NCI-H2227 (cell line): Measurements from ENCODE around the gene REX1BD.
"Not testable (repeated sequence)": the region's sequence is repeated elsewhere in the genome, so short reads cannot be mapped to it uniquely, and the experiment has no call there.

ENCODE experiments used
- DNase-seq: peaks from one replicate; lab custom pipeline; 2025; ENCODE audit not compliant: unreplicated experiment; lab: John Stamatoyannopoulos, UW

REX1BD gene

DNA sequence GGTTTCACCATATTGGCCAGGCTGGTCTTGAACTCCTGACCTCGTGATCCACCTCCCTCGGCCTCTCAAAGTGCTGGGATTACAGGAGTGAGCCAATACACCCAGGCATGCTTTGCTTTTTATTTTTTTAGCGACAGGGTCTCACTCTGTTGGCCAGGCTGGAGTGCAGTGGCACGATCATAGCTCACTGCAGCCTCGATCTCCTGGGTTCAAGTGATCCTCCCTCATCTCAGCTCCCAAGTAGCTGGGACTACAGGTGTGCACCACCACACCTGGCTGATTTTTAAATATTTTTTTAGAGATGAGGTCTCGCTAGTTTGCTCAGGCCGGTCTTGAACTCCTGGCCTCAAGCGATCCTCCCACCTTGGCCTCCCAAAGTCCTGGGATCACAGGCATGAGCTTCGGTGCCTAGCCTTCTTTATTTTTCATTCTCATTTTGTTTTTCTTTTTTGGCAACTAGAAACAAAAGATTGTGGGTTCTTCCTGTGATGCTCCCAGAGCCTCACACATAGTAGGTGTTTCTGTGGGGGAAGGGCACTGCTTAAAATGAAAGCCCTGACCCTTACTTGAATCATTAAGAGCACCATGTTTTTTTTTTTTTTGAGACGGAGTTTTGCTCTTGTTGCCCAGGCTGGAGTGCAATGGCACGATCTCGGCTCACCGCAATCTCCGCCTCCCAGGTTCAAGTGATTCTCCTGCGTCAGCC, 12.2 kb downstream of the REX1BD start:
- DNase-seq, result not testable (repeated sequence)

GRCh38 chr19:18601875-18602274, 13.3 kb downstream of the REX1BD start:
- no peak for DNase-seq

DNA sequence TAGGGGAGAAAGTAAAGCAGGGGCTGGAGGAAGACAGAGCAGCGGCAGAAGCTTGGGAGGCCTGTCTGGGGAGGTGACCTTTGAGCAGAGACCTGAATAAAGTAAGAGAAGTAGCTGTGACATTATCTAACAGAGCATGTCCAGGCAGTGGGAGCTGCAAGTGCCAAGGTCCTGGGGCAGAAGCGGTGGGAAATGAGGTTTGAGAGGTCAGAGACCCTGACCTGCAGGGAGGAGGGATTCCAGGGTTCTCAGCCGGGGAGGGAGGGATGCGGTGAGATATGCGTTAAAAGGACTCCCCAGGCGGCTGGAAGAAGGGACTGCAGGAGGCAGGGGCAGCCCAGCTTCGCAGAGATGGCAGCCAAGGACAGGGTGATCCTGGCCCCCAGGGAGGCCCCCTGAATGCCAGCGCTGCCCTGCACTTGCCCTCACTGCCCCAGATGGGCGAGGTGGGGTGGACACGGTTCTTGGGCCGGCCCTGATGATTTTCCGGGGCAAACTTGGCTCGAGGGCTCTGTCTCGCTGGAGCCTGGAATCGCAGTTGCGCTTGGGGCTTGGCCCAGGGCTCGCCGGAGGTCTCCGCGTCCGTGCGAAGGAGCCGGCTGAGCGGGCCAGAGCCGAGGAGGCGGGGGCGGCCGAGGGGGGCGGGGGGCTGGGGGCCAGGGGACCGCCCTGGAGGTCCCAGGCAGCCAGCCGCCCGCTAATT, 14.8 kb downstream of the REX1BD start:
- DNase-seq, result no peak

DNA sequence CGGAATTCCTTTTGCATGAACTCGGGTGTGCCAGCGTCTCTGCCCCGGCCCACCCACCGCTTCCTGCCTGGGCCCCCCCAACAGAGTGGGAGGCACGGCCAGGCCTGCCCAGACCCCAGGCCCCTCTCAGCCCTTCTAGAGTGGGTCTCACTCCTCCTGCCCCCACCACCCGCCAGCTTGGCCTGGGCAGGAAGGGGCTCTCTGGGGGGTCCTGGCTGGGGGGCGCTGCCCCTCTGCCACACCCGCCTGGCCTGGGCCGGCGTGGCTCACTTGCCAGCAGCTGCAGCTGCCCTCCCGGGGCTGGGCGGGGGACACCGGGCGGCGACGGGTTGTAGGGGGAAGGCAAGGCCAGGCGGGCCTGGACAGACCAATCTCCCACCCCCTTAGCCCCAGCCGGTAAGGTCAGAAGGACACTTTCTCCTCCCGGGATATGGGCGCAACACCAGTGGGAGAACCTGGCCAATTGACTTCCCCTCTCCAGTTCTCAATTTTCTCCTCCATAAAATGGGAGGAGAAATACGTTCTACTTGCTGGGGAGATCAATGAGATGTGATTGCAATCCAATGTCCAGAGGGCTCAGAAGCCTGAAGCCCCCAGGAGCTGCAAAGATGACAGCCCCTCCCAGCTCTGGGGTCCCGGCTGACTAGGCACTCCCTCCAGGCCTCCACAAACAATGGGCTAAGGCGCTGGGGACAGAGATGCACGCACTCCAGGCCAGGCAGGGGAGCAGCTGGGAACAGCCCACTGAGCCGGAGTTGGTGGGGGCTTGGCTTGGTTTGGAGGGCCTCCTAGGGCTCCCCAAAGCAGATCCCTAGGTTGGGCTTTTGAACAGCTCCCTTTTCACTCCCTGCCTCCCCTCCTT, 15.6 kb downstream of the REX1BD start:
- no peak for DNase-seq

DNA sequence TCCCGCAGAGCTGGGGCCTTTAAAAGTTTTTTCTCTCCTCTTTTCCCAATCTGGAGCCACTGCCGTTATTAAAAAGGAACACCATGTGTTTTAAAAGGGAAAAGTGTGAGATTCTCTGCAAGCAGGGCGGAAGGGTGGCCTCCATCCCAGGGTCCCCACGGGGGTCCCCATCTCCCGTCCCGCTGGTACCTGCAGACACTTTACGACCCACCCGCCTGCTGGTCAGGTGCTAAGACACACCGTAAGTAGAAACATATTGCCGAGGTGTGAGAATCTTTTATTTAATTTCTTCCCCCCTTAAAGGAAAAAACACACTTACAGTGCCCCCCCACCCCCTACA, 16.2 kb downstream of the REX1BD start:
- DNase-seq, result no peak

- DNase-seq, result no peak
Measured at GRCh38 chr19:18605196-18605545, 16.6 kb downstream of the REX1BD start.

GRCh38 chr19:18605546-18606280, 17.1 kb downstream of the REX1BD start:
- DNase-seq, result no peak

- no peak for DNase-seq
Measured at GRCh38 chr19:18606281-18607225, 18.0 kb downstream of the REX1BD start, which contains the start of gene CRLF1. Gene CRLF1, minus strand, starts transcription at chr19:18606799. Its CDS starts 143 bp downstream, at chr19:18606656.

GRCh38 chr19:18607226-18608101, 18.9 kb downstream of the REX1BD start:
- DNase-seq, result peak; percentile 11

DNA sequence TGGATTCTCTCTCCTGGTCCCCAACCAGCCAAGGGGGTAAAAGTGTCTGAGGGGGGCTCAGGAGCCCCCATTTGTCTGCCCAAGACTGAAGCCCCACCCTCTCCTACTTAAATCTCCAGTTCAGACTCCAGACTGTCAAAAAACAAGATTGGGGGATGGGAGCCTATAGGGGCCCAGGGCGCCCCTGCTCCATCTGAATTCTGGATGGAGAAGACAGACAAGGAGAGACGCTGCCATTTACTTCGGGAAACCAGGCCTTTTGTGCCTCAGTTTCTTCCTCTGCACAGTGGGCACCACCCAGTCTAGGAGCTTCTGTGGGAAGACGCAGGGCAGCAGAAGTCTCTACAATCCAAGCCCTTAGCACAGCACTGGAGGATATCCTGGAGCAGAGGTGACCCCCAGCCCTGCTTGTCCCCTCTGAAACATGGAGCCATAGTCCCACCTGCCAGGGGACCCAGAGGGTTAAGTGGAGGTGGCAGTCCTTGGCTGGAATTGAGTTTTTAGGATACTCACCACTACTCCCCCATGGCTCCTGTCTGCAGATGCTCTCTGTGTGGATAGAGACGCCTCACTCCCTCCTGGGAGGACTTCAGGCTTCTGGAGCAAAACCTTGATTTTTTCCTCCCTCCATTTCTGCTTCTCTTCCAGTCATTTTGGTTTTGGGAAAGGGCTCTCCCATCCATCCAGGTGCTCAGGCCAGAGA, 19.7 kb downstream of the REX1BD start:
- no peak for DNase-seq

DNA sequence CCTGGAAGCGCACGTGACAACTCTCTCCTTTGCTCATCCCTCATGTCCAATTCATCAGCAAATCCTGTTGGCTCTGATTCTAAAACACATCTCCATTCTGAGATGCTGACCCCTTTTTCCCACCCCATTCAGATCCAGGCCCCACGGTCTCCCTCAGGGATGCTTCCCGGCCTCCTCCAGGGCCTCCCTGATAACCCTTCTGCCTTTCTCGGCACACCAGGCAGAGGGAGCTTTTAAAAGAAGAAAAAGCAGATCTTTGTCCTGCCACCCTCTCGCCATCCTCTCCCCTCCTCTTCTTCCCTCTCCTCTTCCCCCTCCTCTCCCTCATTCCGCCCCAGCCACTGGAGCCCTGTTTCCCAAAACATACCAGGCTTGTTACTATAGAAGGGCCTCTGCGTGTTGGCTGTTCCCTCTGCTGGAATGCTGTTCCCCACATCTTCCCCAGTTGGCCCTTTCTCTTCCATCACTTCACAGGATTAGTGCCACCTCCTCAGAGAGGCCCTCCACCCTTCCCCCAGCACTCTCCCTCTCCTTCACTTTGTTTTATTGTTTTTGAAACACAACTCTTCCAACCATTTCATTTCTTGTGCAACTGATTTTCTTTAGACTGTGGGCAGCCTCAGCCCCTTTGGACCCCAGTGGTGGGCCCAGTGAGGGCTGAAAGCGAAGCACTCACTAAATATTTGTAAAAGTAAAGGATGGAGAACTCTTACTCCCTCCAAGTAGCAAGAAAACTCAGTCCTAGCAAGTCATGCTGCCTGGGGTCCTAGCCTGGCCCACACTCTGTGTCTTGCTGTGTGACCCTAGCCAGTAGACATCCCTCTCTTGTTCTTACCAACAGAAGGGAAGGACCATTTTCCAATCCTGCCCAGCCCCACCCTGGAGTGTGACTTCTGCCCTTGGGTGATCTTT, 20.5 kb downstream of the REX1BD start:
- DNase-seq, result no peak

DNA sequence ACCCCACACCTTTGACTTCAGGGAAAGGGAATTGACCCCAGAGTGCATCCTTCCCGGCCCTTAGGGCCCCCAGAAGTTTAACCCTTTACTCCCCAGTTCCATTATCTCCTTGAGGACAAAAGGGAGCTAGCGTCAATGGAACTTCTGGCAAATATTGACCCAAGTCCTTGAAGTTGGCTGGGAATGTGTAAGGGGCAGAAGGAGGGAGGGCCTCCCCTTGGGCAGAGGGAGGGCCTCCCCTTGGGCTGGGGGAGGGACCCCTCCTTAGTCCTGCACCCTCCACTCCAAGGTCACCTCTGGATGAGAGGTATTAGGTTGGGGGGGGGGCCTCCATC, 21.1 kb downstream of the REX1BD start:
- DNase-seq, result no peak

GRCh38 chr19:18610245-18610555, 21.6 kb downstream of the REX1BD start:
- DNase-seq, result no peak

- no peak for DNase-seq
Measured at GRCh38 chr19:18610556-18611326, 22.1 kb downstream of the REX1BD start.

DNA sequence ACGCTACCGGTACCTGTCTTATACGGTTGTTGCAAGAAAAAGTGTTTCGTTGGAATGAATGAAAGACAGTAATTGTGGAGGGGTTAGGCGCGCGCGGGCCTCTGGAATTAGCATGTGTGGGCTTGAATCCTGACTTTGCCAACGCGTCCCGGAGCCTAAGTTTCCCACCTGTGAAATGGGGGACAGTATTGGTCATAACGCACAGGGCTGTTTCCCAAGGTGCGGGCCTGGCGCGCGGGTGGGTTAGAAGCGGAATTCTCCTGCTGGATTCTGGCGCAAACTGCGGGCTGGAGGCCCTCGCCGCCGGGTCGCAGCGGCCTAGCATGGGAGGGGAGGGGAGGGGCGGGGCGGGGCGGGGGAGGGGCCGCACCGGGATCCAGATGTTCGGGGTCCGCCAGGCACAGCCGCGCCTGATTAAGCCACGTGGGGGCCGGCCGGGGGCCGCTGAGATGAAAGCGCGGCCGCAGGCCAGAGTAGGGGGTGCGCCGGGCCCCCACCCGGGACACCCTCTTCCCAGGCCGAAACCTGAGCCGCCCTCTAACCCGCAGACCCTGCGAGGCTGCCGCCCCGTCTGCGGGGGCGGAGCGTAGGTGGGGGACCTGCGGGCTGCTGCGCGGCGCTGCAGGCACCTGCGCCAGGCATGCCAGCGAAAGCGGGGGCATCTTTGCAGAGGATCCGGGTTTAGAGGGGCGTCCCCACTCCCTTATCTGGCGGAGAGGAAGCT, 22.9 kb downstream of the REX1BD start:
- peak; percentile 23 for DNase-seq

DNA sequence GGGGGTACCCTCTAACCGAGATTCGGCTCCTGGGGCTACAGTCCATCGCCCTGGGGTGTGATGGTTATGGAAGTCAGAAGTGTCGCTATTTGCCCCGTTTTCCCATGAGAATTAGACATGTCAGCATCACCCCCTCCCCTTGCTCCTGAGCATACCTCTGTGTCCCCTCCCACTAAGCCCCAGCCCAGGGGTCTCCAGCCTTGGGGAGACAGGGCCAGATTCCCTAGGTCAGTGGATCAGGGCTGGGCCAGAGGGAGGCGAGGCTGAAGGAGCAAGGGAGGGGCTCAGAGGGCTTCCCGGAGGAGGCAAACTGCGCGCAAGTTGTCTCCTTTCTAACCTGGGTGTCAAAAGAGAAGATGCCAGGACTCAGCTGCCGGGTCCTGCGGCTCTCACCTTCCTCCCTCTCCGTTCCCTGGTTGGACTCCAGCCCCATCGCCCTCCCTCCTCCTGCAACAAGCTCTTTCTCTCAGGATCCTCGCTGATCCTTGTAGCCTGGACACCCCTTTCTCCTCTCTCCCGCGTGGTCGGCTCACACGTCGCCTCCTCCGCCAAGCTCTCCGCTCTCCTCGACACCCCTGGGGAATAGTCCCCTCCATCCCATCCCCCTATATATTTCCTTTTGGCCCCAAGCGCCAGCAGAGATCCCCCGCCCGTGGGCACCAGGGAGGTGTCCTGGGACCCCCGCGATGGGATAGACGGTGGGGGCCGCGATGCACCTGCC, 23.6 kb downstream of the REX1BD start:
- peak; percentile 33 for DNase-seq
